Stomach (tissue), 4 donors: ENCODE results near the gene JPH3.

ENCODE experiments used
- CTCF ChIP-seq, 7 experiments: fragments of 450-650 bp in 4 of 7; fragments of 200-600 bp in 3 of 7; sonication (generic) in 3 of 7; IDR thresholded peaks; one replicate each; pipeline ENCODE4 v1.5.1; 2016 to 2019; ENCODE audit warnings: antibody characterized with exemption in 7 of 7, control low read depth in 2 of 7, mild to moderate bottlenecking in 1 of 7
- POLR2A ChIP-seq, 4 donors: fragments of 450-650 bp; IDR thresholded peaks; one replicate each; pipeline ENCODE4 v1.6.1; 2016; ENCODE audit warnings: antibody characterized with exemption in 4 of 4, control low read depth in 2 of 4, mild to moderate bottlenecking in 1 of 4, moderate library complexity in 1 of 4

DNA sequence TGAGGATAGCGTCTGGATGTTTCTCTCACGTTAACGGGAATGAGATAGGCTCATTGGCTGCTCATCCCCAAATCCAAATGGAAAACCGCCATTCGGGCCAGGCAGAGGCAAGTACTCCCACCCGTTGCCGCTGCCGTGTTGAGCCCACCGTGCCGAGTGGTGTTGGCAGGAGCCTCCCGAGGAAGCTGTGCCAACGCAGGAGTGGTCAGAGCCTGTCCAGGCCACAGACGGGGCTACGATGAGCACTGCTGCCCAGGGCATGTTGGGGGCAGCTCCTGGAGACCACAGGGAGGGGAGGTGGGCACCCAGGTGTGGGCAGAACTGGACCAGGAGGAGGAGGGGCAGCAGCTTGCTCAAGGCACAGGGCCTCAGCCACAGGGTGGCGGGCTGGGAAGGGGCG lies 91.5 kb downstream of the JPH3 start:
- no peak for TF ChIP-seq POLR2A (IDR thresholded peaks at IDR 0.05)
- TF ChIP-seq CTCF (IDR thresholded peaks at IDR 0.05) = no peak
